HG03025 (cell line): ENCODE measurements around the gene TTLL11.

Source experiments
- ATAC-seq: cut with Tn5 transposase; IDR thresholded peaks from one replicate; pipeline ENCODE4 v1.9.1; 2021; ENCODE audit warnings: mild to moderate bottlenecking, moderate library complexity; ENCODE audit not compliant: unreplicated experiment, low FRiP score

Gene TTLL11

DNA sequence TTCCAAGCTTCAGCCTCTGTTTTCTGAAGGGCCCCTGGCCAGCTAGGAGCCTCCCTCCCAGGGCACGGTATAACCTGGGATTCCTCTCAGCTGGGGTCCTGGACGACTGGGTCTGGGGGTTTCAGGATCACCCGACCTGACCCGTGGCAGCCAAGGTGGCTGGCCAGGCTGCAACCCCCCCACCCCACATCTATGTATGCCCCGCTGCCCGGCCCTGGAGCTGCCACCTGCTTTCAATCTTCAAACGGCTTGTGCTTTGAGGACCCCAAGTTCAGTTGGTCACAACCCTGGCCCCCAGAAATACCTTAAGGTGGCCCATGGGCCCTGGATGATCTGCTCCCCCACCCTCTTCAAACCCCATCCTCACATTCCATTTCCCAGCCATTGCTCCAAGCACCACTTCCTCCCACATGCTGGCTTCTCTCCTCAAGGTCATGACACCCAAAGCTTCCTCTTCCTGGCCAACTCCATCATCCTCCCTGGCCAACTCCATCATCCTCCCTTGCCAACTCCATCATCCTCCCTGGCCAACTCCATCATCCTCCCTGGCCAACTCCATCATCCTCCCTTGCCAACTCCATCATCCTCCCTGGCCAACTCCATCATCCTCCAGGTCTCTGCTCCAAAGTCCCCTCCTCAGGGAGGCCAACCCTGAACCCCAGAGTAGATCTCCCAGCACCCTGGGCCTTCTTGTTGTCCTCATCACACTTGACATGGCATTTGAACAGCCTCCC, 17.2 kb upstream of the TTLL11 start:
- ATAC-seq: no peak

DNA sequence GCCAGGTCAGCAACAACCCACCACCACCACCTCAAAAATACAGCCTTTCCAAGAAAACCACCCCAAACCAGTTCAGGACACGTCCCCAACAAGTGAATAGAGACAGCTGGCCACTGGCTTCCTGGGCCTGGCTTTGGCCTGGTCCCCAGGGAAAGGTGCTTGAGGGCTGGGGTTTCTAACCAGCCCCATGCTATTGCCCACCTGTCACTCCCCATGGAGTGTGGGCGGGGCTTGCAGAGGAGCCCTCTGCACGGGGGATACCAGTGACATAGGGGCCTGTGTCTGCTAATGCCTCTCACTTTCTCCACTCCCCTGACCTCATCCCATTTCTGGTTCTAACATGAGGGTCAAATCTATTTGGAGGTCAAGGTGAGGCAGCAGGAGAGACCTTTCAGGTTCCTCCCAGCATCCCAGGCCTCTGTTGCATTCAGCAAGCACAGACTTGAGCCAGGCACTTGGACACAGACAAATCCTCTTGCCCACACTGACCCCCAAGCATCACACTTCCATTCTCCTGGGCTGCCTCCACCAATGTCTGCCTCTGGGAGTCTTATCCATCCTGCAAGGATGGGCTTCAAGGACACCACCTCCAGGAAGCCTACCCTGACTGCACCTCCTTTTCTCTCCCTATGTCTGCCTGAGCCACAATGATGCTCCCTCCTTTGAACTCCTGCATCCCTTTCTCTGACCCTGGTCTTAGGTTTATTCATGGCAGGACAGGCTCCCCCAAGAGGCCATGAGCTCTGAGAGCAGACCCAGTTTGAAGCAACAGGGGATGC, 16.1 kb upstream of the TTLL11 start:
- no peak for ATAC-seq

DNA sequence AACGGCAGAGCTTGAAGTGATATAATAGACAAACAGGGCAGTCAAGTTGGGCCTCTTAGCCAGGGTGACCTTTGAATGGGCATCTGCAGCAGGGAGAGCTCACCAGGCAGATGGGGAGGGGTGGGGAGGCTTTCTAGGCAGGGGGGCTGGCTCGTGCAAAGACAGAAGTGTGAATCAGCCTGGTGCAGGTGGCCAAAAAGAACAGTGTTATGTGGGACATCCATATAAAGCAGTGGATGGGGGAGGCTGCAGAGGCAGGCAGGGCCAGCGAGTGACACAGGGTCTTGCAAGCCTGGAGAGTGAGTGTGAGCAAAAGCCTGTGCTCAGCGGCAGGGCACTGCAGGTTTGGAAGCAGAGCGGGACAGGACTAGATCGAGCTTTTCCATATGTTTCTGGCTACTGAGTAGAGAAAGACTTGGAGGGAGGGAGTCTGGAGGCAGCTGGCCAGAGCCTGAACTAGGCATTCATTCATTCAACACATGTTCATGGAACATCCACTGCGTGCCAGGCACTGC, 14.2 kb upstream of the TTLL11 start:
- ATAC-seq: no peak

DNA sequence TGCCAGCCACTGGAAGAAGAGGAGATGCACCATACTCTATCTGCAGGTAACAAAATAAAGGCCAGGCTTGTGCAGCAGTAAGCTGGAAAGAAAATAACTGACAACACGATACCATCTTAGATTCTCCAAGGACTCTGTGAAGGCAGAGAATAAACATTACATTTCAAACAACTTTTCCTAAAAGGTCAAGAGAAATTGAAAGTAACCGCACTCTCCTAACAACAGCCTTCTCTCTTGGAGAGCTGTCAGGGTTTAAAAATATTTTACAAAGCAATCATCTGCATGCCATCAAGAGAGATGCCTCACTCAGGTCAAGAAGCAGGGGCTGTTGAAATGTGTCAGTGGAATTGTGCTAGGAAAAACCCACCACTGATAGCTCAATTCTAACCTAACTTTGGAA, 13.5 kb upstream of the TTLL11 start:
- no peak for ATAC-seq

DNA sequence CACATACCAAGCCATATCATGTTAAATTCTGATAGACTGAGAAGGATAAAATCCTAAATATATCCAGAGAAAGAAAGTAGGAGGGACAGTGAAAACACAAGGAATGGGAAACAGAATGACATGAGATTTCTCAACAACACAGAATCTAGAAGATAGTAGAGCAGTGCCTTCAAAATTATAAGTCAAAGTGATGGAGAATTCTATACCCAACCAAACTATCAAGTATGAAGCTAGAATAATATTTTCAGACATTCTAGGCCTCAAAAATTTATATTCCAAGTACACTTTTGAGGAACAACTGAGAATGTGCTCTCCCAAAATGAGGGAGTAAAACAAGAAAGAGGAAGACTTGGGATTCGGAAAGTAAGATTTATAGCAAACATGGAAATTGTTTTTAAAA, 10.9 kb upstream of the TTLL11 start:
- no peak for ATAC-seq

DNA sequence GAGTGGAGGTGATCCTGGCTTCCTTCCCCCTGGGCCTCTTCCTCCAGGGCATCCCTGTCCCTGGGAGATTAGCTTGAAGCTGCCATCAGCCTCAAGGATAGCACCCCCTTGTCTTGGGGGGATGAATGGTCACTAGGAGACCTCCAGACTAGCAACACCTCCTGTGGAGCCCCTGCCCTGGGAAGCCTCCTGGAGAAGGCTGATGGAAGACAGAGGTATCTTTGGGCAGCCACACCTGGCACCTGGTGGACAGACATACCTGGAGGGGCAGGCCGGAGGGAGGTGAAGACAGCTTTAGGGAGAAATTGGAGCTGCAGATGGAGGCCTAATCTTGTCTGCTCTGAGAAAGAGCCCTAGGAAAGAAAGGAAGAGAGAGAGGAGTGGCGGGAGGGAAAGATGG, 9.0 kb upstream of the TTLL11 start:
- no peak for ATAC-seq

DNA sequence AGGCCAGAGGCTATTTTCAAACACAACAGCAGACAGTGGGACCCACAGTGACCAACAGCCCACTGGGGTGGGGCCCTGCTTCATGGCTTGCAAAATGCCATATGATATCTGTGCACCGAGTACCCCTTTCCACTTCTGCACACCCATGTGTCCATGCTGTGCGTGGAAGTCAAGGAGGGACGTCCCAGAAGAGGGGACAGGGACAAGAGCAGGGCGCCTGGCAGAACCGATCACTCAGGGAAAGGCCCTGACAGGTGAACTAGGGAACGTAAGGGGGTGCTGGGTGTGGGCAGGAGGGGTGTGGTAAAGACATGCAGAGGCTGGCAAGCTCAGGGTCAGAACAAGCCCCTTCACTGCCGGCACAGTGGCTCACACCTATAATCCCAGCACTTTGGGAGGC, 7.6 kb upstream of the TTLL11 start:
- no peak for ATAC-seq

DNA sequence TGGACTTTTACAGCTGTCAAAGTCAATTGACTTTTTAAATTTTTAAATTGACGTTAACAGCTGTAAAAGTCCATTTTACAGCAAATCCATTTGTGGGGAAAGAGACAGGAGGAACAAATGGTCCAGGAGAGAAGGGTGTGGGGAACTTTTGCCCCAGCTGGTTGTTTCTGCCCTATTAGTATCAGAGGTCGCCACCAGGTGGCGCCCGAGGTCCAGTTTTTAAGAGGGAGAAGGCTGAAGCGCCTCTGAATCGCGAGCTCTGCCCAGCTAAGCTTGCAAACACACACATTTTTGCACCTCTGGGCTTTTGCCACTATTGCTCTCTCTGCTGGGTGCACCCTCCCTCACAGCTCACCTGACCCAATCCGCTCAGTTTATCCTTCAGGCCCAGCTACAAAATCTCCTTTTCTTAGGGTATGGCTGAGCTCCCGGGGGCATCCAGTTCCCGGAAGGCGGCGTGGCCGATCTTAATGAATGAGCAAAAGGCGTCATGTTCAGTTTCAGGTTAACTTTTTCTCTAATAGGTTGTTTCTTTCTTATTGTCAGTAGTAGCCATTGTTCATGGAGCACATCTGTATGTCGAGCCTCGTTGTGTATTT, 6.3 kb upstream of the TTLL11 start:
- peak; percentile 73 for ATAC-seq

DNA sequence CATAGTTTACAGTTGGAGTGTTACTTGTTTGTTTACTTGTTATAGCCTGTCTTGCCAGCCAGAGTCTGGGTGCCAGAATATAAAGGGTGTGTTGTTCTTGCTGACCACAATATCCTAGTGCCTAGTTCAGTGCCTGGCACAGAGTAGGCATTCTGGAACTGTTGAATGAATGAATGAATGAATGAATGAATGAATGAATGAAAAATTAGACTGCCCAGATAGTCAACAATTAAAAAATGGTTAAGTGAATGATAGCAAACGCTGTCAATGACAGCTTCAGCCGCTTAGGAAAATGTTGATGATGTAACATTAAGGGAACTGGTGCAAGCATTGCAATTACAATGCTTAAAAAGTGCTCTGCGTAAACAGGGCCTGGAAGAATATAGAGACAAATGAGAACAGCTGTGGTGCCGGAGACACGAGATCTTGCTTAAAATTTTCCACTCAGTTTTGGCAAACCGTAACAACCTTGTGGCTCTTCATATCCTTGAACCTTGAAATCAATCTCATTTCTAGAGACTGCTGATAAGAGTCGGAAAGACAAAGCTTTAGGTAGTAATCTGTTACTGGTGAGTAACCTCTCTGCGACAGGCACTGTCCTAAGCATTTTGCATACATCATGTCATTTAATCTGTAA, 4.7 kb upstream of the TTLL11 start:
- ATAC-seq: no peak

DNA sequence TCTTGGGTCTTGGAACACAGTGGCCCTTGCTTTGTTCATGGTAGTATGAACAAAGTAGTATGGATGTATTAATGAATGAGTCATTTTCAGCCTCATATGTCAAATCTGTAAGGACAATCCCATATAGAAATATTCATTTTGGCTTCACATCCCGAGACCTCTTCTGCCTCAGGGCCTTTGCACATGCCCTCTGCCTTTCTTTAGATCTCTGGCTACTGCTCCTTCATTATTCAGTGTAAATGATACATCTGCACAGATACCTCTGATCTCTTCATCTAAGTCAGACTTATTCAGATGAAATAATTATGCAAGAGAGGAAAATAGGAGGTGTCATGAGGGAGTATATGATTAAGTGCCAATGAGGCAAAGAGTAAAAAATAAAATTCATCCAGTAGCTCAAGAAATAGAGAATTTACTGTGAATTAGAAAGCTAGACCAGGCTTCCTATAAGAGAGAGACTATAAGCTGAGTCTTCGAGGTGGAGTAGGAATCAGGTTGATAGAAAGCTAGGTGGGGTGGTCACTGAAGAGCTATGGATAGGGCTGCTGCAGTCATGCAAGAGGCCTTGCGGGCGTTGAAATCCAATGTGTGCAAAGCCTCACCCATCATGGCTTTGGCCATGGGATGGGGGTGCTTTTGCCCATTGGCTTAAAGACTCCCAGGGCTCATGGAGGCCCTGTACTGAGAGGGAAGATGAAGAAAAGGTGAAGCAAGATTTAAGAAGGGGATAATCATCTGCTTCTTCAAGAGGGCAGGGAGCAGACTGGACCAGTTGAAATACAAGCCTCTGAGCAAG, 3.7 kb upstream of the TTLL11 start:
- ATAC-seq: no peak

DNA sequence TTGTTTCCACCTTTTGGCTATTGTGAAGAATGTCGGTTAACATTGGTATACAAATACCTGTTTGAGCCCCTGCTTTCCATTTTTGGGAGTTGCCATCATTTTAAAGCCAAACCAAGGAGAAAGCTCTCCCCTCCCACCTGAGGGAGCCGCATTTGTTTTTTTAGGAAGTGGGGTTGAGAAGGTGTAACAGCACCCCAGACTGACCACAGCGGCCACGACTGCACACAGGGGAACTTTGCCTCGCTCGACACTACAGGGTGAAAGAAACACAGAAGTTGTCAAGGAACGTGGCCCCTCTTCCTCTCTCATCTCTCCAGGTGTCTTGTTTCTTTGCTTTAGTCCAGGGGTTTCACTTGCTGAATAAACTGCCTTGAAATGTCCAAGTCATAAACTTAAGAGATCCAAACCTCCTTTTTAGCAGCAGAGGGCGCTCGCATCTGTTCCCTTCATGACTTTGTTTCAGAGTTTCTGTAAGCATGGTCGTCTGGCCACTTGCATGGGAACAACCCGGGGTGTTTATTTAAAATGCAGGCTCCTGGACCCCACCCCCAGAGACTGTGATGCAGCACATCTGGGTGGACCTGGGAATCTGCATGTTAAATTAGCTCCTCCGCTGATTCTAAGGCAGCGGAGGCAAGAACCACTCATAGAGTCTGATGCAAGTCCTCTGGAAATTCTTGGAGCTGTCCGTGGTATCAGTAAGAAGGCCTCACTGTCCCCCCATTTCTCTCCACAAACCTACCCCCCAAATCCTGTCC, 2.1 kb upstream of the TTLL11 start:
- no peak for ATAC-seq

DNA sequence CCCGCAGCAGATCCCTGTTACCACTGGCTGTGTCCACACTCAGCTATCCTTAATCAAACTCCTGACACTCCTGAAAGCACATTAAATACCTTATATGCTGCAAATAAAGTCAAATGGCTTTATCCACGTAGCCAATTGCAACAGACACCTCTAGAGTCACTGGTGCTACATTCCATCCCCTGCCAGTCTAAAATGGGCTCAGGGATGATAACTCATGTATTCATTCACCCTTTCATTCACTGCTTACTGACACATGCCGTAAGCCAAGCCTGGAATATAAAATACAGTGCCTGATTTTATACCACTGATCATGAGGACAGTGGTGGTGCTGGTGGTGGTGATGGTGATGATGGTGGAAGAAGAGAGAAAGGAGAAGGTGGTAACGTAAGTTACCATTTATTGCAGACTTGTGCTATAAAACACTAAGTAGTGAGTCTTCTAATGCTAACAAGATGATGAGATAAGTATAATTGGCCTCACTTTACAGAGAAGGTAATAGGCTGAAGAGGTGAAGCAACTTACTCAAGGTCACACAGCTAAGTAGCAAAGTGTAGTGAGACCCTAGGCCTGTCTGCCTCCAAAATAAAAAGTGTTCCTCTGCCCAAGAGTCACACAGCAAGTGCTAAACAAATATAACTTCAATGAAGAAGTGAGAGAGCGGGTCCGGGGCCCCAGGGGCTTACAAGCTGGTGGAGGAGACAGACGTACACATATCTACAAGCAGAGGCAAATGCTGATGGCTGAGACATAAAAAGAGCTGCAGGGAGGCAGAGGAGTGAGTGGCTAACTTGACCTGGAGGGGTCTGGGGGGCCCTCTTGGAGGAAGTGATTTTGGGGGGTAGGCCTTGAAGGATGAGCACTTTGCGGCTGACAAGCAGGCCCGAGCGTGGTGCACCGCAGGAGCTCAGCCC, 1.2 kb downstream of the TTLL11 start:
- ATAC-seq: no peak

DNA sequence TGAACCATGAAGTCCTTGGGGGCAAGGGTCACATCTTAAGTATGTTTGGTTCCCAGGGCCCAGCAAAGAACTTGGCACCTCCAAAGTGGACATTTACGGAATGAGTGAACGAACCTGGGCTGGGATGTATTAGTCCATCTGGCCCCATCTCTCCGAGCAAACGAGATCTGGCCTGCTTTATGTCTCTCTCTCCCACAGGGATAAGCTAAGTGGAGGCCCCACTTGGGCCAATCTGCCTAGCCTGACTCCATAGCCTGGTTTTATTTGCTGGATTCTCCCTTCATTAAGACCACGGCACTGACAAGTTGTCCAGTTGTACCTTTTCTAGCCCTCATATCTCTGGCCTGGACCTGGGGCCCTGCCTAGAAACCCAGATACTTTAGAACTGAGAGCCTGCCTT, 2.1 kb downstream of the TTLL11 start:
- ATAC-seq: no peak

DNA sequence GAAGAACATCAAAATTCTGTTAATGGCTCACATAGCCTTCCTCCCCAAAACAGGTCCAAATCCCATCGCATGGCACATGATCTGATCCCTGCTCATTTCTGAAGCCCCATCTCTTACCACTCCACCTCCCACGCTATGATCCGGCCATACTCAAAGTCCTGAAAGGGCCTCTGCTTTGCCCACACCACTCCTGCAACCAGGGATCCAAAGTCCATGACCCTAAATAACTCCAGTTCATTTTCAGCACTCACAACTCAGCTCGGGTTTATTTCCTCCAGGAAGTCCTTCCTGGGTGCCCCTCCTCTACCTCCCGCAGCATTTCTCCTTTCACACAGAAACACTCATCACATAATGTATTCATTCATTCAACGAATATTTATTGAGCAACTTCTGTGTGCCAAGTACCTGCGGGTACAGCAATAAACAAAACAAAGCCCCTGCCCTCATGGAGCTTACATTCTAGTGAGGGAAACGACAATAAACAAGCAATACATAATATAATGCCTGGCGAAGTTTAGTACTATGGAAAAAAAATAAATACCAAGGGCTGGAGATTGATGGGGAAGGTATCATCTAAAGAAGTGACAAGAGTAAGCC, 2.7 kb downstream of the TTLL11 start:
- ATAC-seq: no peak

DNA sequence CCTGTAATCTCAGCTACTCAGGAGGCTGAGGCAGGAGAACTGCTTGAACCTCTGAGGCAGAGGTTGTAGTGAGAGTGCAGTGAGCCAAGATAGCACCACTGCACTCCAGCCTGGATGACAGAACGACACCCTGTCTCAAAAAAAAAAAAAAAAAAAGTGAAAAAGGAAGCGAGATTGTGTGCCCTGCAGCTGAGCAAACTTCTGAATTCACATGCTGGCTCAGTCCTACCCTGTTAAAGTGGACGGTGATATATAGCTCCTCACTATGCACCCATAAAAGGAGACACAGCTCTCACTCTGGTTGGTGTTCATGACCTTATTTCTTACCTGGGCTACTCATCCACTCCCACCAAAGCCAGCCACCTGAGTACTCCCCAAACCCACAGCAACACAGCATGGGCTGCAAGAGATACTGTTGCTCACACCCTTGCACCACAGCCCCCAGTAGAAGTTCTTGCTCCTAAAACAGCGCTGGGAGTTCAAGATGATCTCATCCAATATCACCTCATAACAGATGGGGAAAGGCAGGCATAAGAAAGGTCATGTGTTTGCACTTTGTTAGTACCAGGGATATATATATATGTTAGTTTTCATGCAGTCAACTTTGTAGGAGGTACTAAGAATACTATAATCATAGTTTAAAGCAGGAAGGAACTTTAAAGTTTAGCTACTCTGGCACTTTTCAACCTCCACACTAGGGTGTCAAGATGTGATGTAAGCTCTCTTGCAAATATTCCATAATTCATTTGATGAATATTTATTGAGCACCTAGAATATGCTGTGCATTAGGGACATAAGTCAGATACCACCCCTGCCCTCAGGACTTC, 4.0 kb downstream of the TTLL11 start:
- ATAC-seq: no peak

DNA sequence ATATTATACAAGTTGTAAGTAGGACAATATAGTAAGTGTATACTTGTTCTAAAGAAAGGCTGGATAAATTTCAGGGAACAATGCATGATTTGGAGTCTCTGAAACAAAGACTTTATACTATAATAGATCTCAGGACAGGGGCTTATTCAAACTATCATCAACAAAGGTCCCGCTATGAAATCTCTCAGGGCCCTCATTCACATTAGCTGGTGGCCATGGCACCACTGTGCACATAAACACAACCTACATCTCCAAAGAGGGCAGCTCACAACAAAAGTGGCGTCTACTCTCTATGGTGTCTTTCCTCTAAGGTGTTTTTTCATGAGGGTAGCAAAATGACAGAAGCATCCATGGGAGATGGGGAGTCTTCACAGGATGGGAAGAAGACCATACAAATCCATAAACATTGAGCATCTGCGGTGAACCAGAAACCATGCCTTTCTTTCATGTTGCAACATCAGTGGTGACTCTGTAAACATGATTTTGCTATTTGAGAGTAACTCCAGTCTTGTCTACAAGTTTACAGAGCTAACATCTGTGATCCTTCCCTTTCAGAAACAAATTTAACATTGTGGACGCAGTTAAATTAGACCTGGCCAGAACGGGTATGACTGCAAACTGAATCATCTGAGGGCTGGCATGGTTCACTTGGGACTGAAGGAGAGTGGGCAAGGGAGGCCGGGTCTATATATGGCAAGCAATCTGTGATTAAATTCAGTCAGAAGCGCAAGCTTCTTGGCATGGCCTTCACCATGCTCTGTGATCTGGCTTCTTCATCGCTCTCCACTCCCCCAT, 5.5 kb downstream of the TTLL11 start:
- ATAC-seq: no peak

DNA sequence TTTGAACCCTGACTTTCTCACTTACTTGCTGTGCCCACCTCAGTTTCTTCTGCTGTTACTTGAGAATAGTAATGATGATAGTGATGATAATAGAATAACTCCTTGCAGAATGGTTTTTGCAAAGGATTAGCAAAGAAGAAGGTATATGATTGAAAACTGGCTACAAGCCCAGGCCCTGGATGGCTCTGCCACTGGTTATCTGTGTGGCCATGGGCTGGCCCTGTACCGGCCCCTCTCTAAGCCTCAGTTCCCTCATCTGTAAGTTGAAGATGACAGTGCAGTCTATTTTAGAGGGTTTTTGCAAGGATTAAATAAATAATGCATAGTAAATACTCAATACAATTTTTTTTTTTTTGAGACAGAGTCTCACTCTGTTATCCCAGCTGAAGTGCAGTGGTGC, 6.2 kb downstream of the TTLL11 start:
- ATAC-seq: no peak
